ENCODE measurements around the gene PMM1.

DNA sequence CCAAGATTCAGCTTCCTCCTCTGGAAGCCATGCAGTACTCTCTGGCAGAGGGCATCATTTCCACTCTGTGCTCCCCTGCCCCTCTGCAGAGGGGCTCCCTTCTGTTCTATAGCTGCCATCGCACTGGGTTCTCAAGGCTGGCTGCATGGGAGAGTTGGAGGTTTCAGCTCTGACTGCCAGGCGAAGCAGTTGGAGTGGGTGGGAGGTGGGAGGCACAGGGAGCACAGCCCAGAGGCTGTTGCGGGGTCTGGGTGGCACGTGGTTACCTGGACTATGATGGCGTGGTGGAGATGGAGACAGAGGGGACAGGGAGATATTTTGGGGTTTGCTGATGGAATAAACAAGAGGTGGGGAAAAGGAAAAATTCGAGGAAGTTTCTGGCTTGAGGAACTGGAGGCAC lies 4.8 kb downstream of the PMM1 start:
- TF ChIP-seq, protein P1, sequence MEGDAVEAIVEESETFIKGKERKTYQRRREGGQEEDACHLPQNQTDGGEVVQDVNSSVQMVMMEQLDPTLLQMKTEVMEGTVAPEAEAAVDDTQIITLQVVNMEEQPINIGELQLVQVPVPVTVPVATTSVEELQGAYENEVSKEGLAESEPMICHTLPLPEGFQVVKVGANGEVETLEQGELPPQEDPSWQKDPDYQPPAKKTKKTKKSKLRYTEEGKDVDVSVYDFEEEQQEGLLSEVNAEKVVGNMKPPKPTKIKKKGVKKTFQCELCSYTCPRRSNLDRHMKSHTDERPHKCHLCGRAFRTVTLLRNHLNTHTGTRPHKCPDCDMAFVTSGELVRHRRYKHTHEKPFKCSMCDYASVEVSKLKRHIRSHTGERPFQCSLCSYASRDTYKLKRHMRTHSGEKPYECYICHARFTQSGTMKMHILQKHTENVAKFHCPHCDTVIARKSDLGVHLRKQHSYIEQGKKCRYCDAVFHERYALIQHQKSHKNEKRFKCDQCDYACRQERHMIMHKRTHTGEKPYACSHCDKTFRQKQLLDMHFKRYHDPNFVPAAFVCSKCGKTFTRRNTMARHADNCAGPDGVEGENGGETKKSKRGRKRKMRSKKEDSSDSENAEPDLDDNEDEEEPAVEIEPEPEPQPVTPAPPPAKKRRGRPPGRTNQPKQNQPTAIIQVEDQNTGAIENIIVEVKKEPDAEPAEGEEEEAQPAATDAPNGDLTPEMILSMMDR (IDR thresholded peaks at IDR 0.05) = no peak
- no peak for TF ChIP-seq POLR2A (IDR thresholded peaks at IDR 0.05)
